NCI-H2227 (cell line): ENCODE measurements around the gene PPARGC1A.

Experiments used
- DNase-seq: peaks from one replicate; lab custom pipeline; 2025; ENCODE audit not compliant: unreplicated experiment; lab: John Stamatoyannopoulos, UW

The PPARGC1A gene

GRCh38 chr4:23889814-23890341 is at the start of gene PPARGC1A:
Gene PPARGC1A, minus strand, starts transcription at chr4:23890047. Its CDS starts 90 bp downstream, at chr4:23889957.
- DNase-seq = no peak

- DNase-seq = no peak
Measured at GRCh38 chr4:23938796-23939195, 48.9 kb upstream of the PPARGC1A start.

GRCh38 chr4:23937173-23937572 is 47.3 kb upstream of the PPARGC1A start:
- DNase-seq = no peak

GRCh38 chr4:23934915-23935314 is 45.1 kb upstream of the PPARGC1A start:
- DNase-seq = no peak

- no peak for DNase-seq
Measured at GRCh38 chr4:23934223-23934622, 44.4 kb upstream of the PPARGC1A start.

- no peak for DNase-seq
Measured at GRCh38 chr4:23932901-23933308, 43.1 kb upstream of the PPARGC1A start.

GRCh38 chr4:23932186-23932585 is 42.3 kb upstream of the PPARGC1A start:
- DNase-seq = no peak

- no peak for DNase-seq
Measured at GRCh38 chr4:23931489-23931830, 41.6 kb upstream of the PPARGC1A start.

GRCh38 chr4:23930750-23931488 is 41.1 kb upstream of the PPARGC1A start:
- no peak for DNase-seq

GRCh38 chr4:23929248-23929647 is 39.4 kb upstream of the PPARGC1A start:
- no peak for DNase-seq

GRCh38 chr4:23924556-23924955 is 34.7 kb upstream of the PPARGC1A start:
- no peak for DNase-seq

- no peak for DNase-seq
Measured at GRCh38 chr4:23923840-23924239, 34.0 kb upstream of the PPARGC1A start.

- no peak for DNase-seq
Measured at GRCh38 chr4:23923141-23923540, 33.3 kb upstream of the PPARGC1A start.

GRCh38 chr4:23922541-23923111 is 32.8 kb upstream of the PPARGC1A start:
- no peak for DNase-seq

- DNase-seq = no peak
Measured at GRCh38 chr4:23922013-23922412, 32.2 kb upstream of the PPARGC1A start.

- DNase-seq = no peak
Measured at GRCh38 chr4:23921447-23921845, 31.6 kb upstream of the PPARGC1A start.

GRCh38 chr4:23920716-23921446 is 31.0 kb upstream of the PPARGC1A start:
- no peak for DNase-seq

GRCh38 chr4:23920296-23920695 is 30.4 kb upstream of the PPARGC1A start:
- DNase-seq = no peak

- no peak for DNase-seq
Measured at GRCh38 chr4:23916282-23916681, 26.4 kb upstream of the PPARGC1A start.

- DNase-seq = no peak
Measured at GRCh38 chr4:23915459-23916132, 25.7 kb upstream of the PPARGC1A start.

GRCh38 chr4:23911675-23912455 is 22.0 kb upstream of the PPARGC1A start:
- no peak for DNase-seq
